Stomach (tissue), 19 donors: Measurements from ENCODE around the gene C1orf167. TPM values are rescaled to one million over a fixed set of nuclear protein-coding genes. Genes with fewer than 3 reads are reported as not detected.

Experiments used
- DNase-seq, 2 donors: peaks; one replicate each; pipeline versions ENCODE4 v3.0.0 to v3.0.0-alpha.2; 2013 to 2019
- H3K27ac ChIP-seq, 5 donors: fragments of 200-600 bp in 4 of 5; sonication (generic) in 4 of 5; one replicate each; pipeline ENCODE4 v1.5.1; 2013 to 2019; ENCODE audit warnings: mild to moderate bottlenecking in 1 of 5, moderate library complexity in 1 of 5
- H3K27me3 ChIP-seq, 3 donors: fragments of 200-600 bp; sonication (generic); one replicate each; pipeline ENCODE4 v1.5.1; 2017 to 2019; ENCODE audit warnings: mixed run types in 1 of 3
- H3K36me3 ChIP-seq, 4 donors: fragments of 200-600 bp; sonication (generic); 1 replicate in 3 of 4; 2 replicates in 1 of 4; pipeline ENCODE4 v1.5.1; 2016 to 2019
- H3K4me1 ChIP-seq, 4 donors: fragments of 200-600 bp; sonication (generic); one replicate each; pipeline ENCODE4 v1.5.1; 2016 to 2019
- H3K4me3 ChIP-seq, 4 donors: fragments of 200-600 bp; sonication (generic) in 3 of 4; one replicate each; pipeline ENCODE4 v1.5.1; 2016 to 2019; ENCODE audit warnings: mild to moderate bottlenecking in 1 of 4
- H3K9me3 ChIP-seq, 4 donors: fragments of 200-600 bp; sonication (generic); one replicate each; pipeline ENCODE4 v1.5.1; 2016 to 2019
- EP300 ChIP-seq: sonication (generic); formaldehyde crosslinking; IDR thresholded peaks from one replicate; pipeline ENCODE4 v1.6.1; 2017; ENCODE audit warnings: antibody characterized with exemption
- POLR2A ChIP-seq, 4 donors: fragments of 450-650 bp; IDR thresholded peaks; one replicate each; pipeline ENCODE4 v1.6.1; 2016; ENCODE audit warnings: antibody characterized with exemption in 4 of 4, control low read depth in 2 of 4, mild to moderate bottlenecking in 1 of 4, moderate library complexity in 1 of 4
- POLR2AphosphoS5 ChIP-seq, 3 donors: sonication (generic); formaldehyde crosslinking; IDR thresholded peaks; one replicate each; pipeline ENCODE4 v1.6.1; 2016; ENCODE audit warnings: antibody characterized with exemption in 3 of 3
- WGBS, 5 donors: extraction: QIAGEN DNeasy Blood & Tissue Kit in 3 of 5; methylation state at CpG; one replicate each; pipeline versions ENCODE4 v1.1.5 to v1.1.7; 2013 to 2018; 5-methylcytosine and 5-hydroxymethylcytosine counted together
- intact Hi-C: fragments of 100-400 bp; cut with DNase I; formaldehyde crosslinking; loops from one replicate; pipeline ENCODE4 v1.15.1; 2023; ENCODE audit warnings: low total_unique reads
- long read RNA-seq, 10 donors: transcript quantifications; one replicate each; lab custom pipeline, GENCODE V29; 2026
- polyA plus RNA-seq, 3 donors: library from polyadenylated mRNA; stranded (reverse); fragments of 200-250 nt; gene quantifications; one replicate each; pipeline ENCODE4 v1.2.3, GENCODE V29; 2013
- total RNA-seq, 5 donors: library from RNA; depleted of rRNA; stranded (reverse); fragments of >200 nt; gene quantifications; one replicate each; pipeline versions ENCODE4 v1.1.0 to v1.2.3, GENCODE V29; 2014 to 2016
- TF ChIP-seq, protein P1 (sequence below), 7 experiments: fragments of 450-650 bp in 4 of 7; fragments of 200-600 bp in 3 of 7; sonication (generic) in 3 of 7; IDR thresholded peaks; one replicate each; pipeline ENCODE4 v1.5.1; 2016 to 2019; ENCODE audit warnings: antibody characterized with exemption in 7 of 7, control low read depth in 2 of 7, mild to moderate bottlenecking in 1 of 7
- donor health status: healthy with polysubstance abuse.
- donor health status: Bipolar disorder and iron deficiency.
- donor health status: healthy.

Gene C1orf167, protein sequence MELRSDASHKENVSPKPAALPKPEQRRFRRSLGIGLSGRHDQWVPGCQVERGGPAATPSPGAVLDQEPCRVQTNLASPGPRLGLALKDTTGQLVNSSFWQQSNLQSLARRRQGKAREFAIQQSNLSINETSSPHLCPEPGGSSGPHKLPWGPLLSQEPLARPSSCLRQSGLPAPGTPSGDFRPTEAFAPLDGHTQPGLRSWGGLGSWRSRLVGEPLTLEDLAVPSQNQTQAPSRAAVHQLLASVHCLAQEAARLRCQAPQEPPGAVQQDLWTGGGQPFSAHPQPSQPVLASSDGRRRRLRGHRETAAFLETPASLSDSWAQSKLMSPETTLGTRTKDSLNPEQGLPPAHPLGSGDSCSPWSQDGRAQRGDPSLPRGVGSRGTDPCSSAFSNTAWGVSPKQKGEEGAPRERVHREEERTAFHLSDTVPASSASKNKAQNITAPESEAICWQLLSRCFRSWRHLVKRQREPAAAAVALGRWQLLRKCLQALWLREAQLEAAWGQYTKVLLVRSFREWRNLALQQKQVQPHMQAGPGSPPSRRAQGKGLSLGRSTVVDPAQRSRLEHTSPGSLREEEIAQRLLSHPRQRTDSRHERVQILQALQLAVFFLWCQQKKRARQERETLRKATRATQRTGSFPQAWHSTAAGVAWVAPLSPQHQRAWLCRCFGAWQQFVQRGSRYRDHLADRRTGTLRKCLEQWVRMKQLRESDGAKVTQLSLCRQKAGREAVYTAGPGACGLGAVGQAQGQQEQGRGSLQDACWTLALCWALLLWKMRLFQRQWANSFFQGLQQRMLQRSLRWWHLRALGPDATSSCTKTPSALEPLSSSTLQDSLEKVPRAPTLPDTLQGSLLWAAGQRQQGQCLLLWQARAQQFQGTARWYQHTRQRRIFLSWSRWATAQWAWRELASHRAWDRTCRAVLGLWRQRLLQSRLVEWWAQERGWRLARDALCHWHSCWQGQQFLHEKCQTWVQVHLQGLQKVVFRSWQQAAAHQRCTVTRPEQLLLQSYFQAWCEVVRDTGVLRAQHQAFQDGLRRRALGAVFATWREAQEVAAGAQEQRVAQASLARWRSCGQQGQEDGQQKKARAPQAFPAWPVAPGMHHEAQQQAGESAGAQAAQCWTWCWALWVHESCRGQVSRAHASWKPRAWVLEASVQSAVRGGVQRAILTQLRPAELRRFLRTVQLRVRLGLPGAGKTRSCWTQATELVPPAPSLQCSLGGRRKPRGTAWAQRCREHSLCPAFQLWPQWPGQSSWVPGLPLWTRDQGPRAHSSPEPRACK (N-terminal part only)
- total RNA-seq: 1 to 10 TPM in 1 of 5 donors, not detected in 4; 1.6 TPM
- polyA plus RNA-seq: 1 to 10 TPM in 2 of 3 donors, not detected in 1; 2.0 to 4.7 TPM
- long read RNA-seq, donor 1: 0 reads
- long read RNA-seq, donor 2: 0 reads
- long read RNA-seq, donor 3: 0 reads
- long read RNA-seq, donor 4: 0 reads
- long read RNA-seq, donor 5, partial matches to known transcripts: 13 of 13 reads
- long read RNA-seq, donor 5, other reads (novel, unspliced or antisense): 0 of 13 reads
- long read RNA-seq, donor 6: 0 reads
- long read RNA-seq, donor 7: 0 reads
- long read RNA-seq, donor 8: 0 reads
- long read RNA-seq, donor 9: 0 reads
- long read RNA-seq, donor 10: 0 reads

- Histone ChIP-seq H3K36me3 (no peaks in the 10 kb centered on the region), H3K4me1 (peaks cover 0 to 8% (median 6%) of the 10 kb centered on the region in 4 donors), H3K27me3 (peaks cover 0 to 58% (median 16%) of the 10 kb centered on the region in 3 donors), H3K9me3 (no peaks in the 10 kb centered on the region), H3K27ac (no peak within 1 kb of the TSS), H3K4me3 (peak within 1 kb of the TSS in 1 of 4 donors; percentile 29)
- WGBS, 5 donors: 6 to 15% (median 7%) methylated on average over 9 to 29 of the region's 29 CpGs
- intact Hi-C loops: no loop called here
- TF ChIP-seq POLR2AphosphoS5 (IDR thresholded peaks at IDR 0.05): no peak
- TF ChIP-seq, protein P1, sequence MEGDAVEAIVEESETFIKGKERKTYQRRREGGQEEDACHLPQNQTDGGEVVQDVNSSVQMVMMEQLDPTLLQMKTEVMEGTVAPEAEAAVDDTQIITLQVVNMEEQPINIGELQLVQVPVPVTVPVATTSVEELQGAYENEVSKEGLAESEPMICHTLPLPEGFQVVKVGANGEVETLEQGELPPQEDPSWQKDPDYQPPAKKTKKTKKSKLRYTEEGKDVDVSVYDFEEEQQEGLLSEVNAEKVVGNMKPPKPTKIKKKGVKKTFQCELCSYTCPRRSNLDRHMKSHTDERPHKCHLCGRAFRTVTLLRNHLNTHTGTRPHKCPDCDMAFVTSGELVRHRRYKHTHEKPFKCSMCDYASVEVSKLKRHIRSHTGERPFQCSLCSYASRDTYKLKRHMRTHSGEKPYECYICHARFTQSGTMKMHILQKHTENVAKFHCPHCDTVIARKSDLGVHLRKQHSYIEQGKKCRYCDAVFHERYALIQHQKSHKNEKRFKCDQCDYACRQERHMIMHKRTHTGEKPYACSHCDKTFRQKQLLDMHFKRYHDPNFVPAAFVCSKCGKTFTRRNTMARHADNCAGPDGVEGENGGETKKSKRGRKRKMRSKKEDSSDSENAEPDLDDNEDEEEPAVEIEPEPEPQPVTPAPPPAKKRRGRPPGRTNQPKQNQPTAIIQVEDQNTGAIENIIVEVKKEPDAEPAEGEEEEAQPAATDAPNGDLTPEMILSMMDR (IDR thresholded peaks at IDR 0.05): no peak
- TF ChIP-seq POLR2A (IDR thresholded peaks at IDR 0.05): no peak
- TF ChIP-seq EP300: no peak
- DNase-seq: peak; percentile 34 to 60
Measured at GRCh38 chr1:11761988-11762406, at the start of gene C1orf167. Gene C1orf167, plus strand, starts transcription at chr1:11762193. Its CDS starts 2,208 bp downstream, at chr1:11764401.

GRCh38 chr1:11712285-11712684 is 49.7 kb upstream of the C1orf167 start:
- 80 to 92% (median 87%) methylated on average over 7 to 8 of the region's 8 CpGs for WGBS, 5 donors
- H3K36me3 ChIP-seq: no peaks in the 10 kb centered on the region
- no peak for TF ChIP-seq POLR2A (IDR thresholded peaks at IDR 0.05)
- TF ChIP-seq, protein P1 (IDR thresholded peaks at IDR 0.05): no peak
- TF ChIP-seq EP300: no peak
- no peak for TF ChIP-seq POLR2AphosphoS5 (IDR thresholded peaks at IDR 0.05)
- no peak for DNase-seq
- peaks cover 0 to 31% (median 0%) of the 10 kb centered on the region in 3 donors for H3K27me3 ChIP-seq
- H3K4me3 ChIP-seq: no peak overlapping the region
- no peak overlapping the region for H3K27ac ChIP-seq
- H3K4me1 ChIP-seq: peaks cover 0 to 10% (median 8%) of the 10 kb centered on the region in 4 donors
- intact Hi-C loops: no loop called here
- H3K9me3 ChIP-seq: no peaks in the 10 kb centered on the region

- DNase-seq: no peak
- TF ChIP-seq, protein P1 (IDR thresholded peaks at IDR 0.05): no peak
- TF ChIP-seq EP300 (no peak), POLR2A (IDR thresholded peaks at IDR 0.05) (no peak), POLR2AphosphoS5 (IDR thresholded peaks at IDR 0.05) (no peak)
- WGBS, 5 donors: 82 to 85% (median 84%) methylated on average over 11 of the region's 11 CpGs
- intact Hi-C loops: no loop called here
- Histone ChIP-seq H3K4me1 (peaks cover 0 to 2% (median under 1%) of the 10 kb centered on the region in 4 donors), H3K27ac (no peak overlapping the region), H3K9me3 (no peaks in the 10 kb centered on the region), H3K4me3 (no peak overlapping the region), H3K27me3 (peaks cover 0 to 23% (median 0%) of the 10 kb centered on the region in 3 donors), H3K36me3 (no peaks in the 10 kb centered on the region)
Measured at GRCh38 chr1:11713095-11713494, 48.9 kb upstream of the C1orf167 start.
